NCI-H2227 (cell line): Measurements from ENCODE around the gene OPA3.

Experiments used
- DNase-seq: peaks from one replicate; lab custom pipeline; 2025; ENCODE audit not compliant: unreplicated experiment; lab: John Stamatoyannopoulos, UW

The OPA3 gene

GRCh38 chr19:45505151-45505995 lies 79.2 kb downstream of the OPA3 start:
- DNase-seq = no peak

GRCh38 chr19:45503909-45504308 lies 80.7 kb downstream of the OPA3 start:
- DNase-seq = no peak

GRCh38 chr19:45502111-45502510 lies 82.5 kb downstream of the OPA3 start:
- no peak for DNase-seq

- DNase-seq = no peak
These were observed 82.9 kb downstream of the OPA3 start for GRCh38 chr19:45501730-45502014.

- no peak for DNase-seq
These were observed 83.5 kb downstream of the OPA3 start for GRCh38 chr19:45500918-45501729.

GRCh38 chr19:45499196-45500180 lies 85.1 kb downstream of the OPA3 start:
- DNase-seq = peak; percentile 17

GRCh38 chr19:45498411-45499195 lies 86.0 kb downstream of the OPA3 start, which contains the start of gene PPM1N:
TSS of gene PPM1N (plus strand) at chr19:45498443. CDS start at chr19:45498473, 30 bp downstream.
- no peak for DNase-seq

GRCh38 chr19:45497791-45498190 lies 86.8 kb downstream of the OPA3 start:
- peak; percentile 12 for DNase-seq

GRCh38 chr19:45496349-45496953 lies 88.2 kb downstream of the OPA3 start:
- peak; percentile 58 for DNase-seq

GRCh38 chr19:45495178-45495577 lies 89.4 kb downstream of the OPA3 start:
- DNase-seq = no peak

- DNase-seq = no peak
These were observed 90.2 kb downstream of the OPA3 start for GRCh38 chr19:45494261-45494916.

GRCh38 chr19:45492627-45493470 lies 91.8 kb downstream of the OPA3 start:
- DNase-seq = no peak

GRCh38 chr19:45492137-45492626 lies 92.4 kb downstream of the OPA3 start:
- DNase-seq = no peak

- DNase-seq = no peak
These were observed 95.3 kb downstream of the OPA3 start for GRCh38 chr19:45489216-45489855.

GRCh38 chr19:45488708-45489107 lies 95.9 kb downstream of the OPA3 start:
- DNase-seq = no peak

- DNase-seq = peak; percentile 96
These were observed 99.1 kb downstream of the OPA3 start for GRCh38 chr19:45485305-45486077.
